OCI-LY1 (cell line): ENCODE results near the gene CDK17.

ENCODE experiments used
- CTCF ChIP-seq: fragments of 200-600 bp; sonication (generic), shearing (Covaris generic); IDR thresholded peaks from 2 replicates; pipeline ENCODE4 v1.5.1; 2017; ENCODE audit warnings: mild to moderate bottlenecking, antibody characterized with exemption, low read length, moderate library complexity, mixed read lengths
- EZH2 ChIP-seq: fragments of 200-600 bp; sonication (generic), shearing (Covaris generic); IDR thresholded peaks from 2 replicates; pipeline ENCODE4 v1.8.0; 2017; ENCODE audit warnings: borderline replicate concordance, mixed run types, mild to moderate bottlenecking, antibody characterized with exemption, low read length, moderate library complexity, mixed read lengths

- TF ChIP-seq EZH2: no peak
- no peak for TF ChIP-seq CTCF
These were observed 157.6 kb downstream of the CDK17 start for GRCh38 chr12:96242597-96242996.
